Neural cell (in vitro differentiated cells): ENCODE data around the gene NR2C2.

ENCODE experiments used
- CTCF ChIP-seq: fragments of 450-650 bp; IDR thresholded peaks from 2 replicates; pipeline ENCODE4 v1.5.1; 2014; ENCODE audit warnings: antibody characterized with exemption, mild to moderate bottlenecking, moderate library complexity; ENCODE audit not compliant: poor library complexity, severe bottlenecking
- EP300 ChIP-seq: fragments of 450-650 bp; conservative IDR thresholded peaks from 2 replicates; pipeline ENCODE4 v1.6.1; 2014; ENCODE audit warnings: antibody characterized with exemption, mild to moderate bottlenecking, moderate library complexity; ENCODE audit not compliant: poor library complexity, severe bottlenecking

- TF ChIP-seq EP300 (no peak), CTCF (no peak)
Observed at GRCh38 chr3:14991818-14992612, 44.6 kb downstream of the NR2C2 start.
